Ovary (tissue), 9 donors: Measurements from ENCODE around the gene CD38. TPM values are rescaled to one million over a fixed set of nuclear protein-coding genes. Genes with fewer than 3 reads are reported as not detected.

Source experiments
- DNase-seq, 5 donors: peaks; one replicate each; pipeline ENCODE4 v3.0.0-alpha.2; 2019 to 2020
- H3K27ac ChIP-seq, 2 donors: fragments of 200-600 bp; one replicate each; pipeline versions ENCODE4 v1.5.1 to v1.8.0; 2019 to 2022
- H3K27me3 ChIP-seq: fragments of 200-600 bp; one replicate; pipeline ENCODE4 v1.8.0; 2022
- H3K36me3 ChIP-seq: fragments of 200-600 bp; sonication (generic); one replicate; pipeline ENCODE4 v1.5.1; 2019
- H3K4me1 ChIP-seq: one replicate; pipeline ENCODE4 v1.8.1; 2013; ENCODE audit warnings: mild to moderate bottlenecking, moderate library complexity; ENCODE audit not compliant: insufficient read depth
- H3K4me3 ChIP-seq: fragments of 200-600 bp; sonication (generic); one replicate; pipeline ENCODE4 v1.5.1; 2017
- H3K9me3 ChIP-seq, 2 donors: fragments of 200-600 bp in 1 of 2; sonication (generic) in 1 of 2; one replicate each; pipeline versions ENCODE4 v1.5.1 to v1.8.1; 2013 to 2019; ENCODE audit warnings: mild to moderate bottlenecking in 1 of 2, moderate library complexity in 1 of 2
- EP300 ChIP-seq: sonication (generic); formaldehyde crosslinking; IDR thresholded peaks from one replicate; pipeline ENCODE4 v1.6.1; 2017; ENCODE audit warnings: antibody characterized with exemption
- POLR2A ChIP-seq: fragments of 450-650 bp; IDR thresholded peaks from one replicate; pipeline ENCODE4 v1.6.1; 2017; ENCODE audit warnings: antibody characterized with exemption, mild to moderate bottlenecking, moderate library complexity
- WGBS, 3 donors: extraction: QIAGEN DNeasy Blood & Tissue Kit in 1 of 3; methylation state at CpG; one replicate each; pipeline versions ENCODE4 v1.1.5 to v1.1.7; 2013 to 2017; 5-methylcytosine and 5-hydroxymethylcytosine counted together
- intact Hi-C, 4 donors: fragments of 100-400 bp; cut with DNase I; formaldehyde crosslinking; loops; one replicate each; pipeline versions ENCODE4 v1.11.0 to v1.15.1; 2022 to 2023
- polyA plus RNA-seq, 2 donors: library from polyadenylated mRNA; stranded (reverse); fragments of 200-250 nt in 1 of 2; fragments of 350-450 nt in 1 of 2; fragmentation: Illumina TruSeq in 1 of 2; extraction: RNeasy Lipid Tissue Mini Kit (QIAGEN cat#74804) in 1 of 2; gene quantifications; one replicate each; pipeline ENCODE4 v1.2.3, GENCODE V29; 2013 to 2014
- total RNA-seq, 7 donors: library from RNA; depleted of rRNA in 2 of 7; stranded (reverse); fragments of >200 nt in 2 of 7; fragmentation: NEBNext Ultra II Directional in 3 of 7; extraction: Animal tissue kit (Norgen Biotek cat#: 25700) in 3 of 7; gene quantifications; one replicate each; pipeline versions ENCODE4 v1.1.0 to v1.2.4, GENCODE V29; 2016 to 2023
- TF ChIP-seq, protein P1 (sequence below), 3 donors: fragments of 450-650 bp in 2 of 3; fragments of 200-600 bp in 1 of 3; IDR thresholded peaks; one replicate each; pipeline versions ENCODE4 v1.5.1 to v1.8.0; 2016 to 2022; ENCODE audit warnings: antibody characterized with exemption in 3 of 3, mild to moderate bottlenecking in 1 of 3
- donor health status: DM: no; HTN: no; CAD: no; lungs with moderate emphysema.
- donor health status: DM: no; HTN: no; CAD: no.
- donor health status: Bipolar disorder and iron deficiency.
- donor health status: DM: yes; HTN: yes; CAD: no.
- donor health status: DM: no; HTN: no; CAD: no.
- donor health status: DM: yes; HTN: yes; CAD: no.

CD38 gene
- total and polyA plus RNA-seq, 9 donors = 0.23 to 9.5 (median 0.97) TPM

DNA sequence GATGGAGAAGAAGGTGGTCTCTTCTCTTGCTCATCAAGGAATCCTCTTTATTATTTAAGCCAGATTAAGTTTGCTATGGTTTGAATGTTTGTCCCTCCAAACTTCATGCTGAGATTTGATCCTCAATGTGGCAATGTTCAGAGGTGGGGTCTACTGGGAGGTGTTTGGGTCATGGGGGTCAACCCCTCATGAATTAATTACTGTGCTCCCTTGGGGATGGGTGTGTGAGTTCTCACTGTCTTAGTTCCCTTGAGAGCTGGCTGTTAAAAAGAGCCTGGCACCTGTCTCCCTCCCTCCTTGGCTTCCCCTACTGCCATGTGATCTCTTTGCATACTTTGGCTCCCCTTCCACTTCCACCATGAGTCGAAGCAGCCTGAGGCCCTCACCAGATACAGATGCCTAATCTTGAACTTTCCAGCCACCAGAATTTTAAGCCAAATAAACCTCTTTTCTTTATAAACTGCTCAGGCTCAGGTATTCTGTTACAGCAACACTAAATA is 36.0 kb upstream of the CD38 start:
- no peaks in the 10 kb centered on the region for H3K27me3 ChIP-seq
- no peaks in the 10 kb centered on the region for H3K4me1 ChIP-seq
- H3K36me3 ChIP-seq = no peaks in the 10 kb centered on the region
- H3K4me3 ChIP-seq = no peak overlapping the region
- no peak for DNase-seq
- WGBS, 3 donors = 53 to 69% (median 64%) methylated on average over 1 of the region's 1 CpG
- no peak for TF ChIP-seq EP300
- TF ChIP-seq POLR2A = no peak
- TF ChIP-seq, protein P1, sequence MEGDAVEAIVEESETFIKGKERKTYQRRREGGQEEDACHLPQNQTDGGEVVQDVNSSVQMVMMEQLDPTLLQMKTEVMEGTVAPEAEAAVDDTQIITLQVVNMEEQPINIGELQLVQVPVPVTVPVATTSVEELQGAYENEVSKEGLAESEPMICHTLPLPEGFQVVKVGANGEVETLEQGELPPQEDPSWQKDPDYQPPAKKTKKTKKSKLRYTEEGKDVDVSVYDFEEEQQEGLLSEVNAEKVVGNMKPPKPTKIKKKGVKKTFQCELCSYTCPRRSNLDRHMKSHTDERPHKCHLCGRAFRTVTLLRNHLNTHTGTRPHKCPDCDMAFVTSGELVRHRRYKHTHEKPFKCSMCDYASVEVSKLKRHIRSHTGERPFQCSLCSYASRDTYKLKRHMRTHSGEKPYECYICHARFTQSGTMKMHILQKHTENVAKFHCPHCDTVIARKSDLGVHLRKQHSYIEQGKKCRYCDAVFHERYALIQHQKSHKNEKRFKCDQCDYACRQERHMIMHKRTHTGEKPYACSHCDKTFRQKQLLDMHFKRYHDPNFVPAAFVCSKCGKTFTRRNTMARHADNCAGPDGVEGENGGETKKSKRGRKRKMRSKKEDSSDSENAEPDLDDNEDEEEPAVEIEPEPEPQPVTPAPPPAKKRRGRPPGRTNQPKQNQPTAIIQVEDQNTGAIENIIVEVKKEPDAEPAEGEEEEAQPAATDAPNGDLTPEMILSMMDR (IDR thresholded peaks at IDR 0.05) = no peak
- no peak overlapping the region for H3K27ac ChIP-seq
- no peaks in the 10 kb centered on the region for H3K9me3 ChIP-seq
- intact Hi-C loops = no loop called here

DNA sequence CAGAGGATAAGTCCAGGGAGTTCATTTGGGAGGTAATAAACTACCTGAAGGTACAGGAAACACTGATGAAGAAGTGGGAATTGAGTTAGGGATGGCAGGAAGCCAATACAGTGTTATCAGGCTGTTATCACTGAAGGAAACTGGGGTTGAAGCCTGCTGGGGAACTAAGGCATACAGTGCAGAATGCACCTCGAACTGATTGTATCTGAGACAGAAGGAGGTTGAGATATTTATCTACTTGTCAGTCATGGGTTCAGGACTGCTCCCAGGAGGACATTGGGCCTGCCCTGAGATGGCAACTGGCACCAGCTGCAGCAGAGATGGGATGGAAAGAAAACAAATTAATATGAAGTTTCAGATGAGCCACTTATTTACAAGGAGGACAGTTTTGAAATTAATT is 35.5 kb upstream of the CD38 start:
- Histone ChIP-seq H3K27me3 (no peaks in the 10 kb centered on the region), H3K4me1 (no peaks in the 10 kb centered on the region), H3K27ac (no peak overlapping the region), H3K9me3 (no peaks in the 10 kb centered on the region), H3K36me3 (no peaks in the 10 kb centered on the region), H3K4me3 (no peak overlapping the region)
- WGBS, 3 donors = 42 to 57% (median 55%) methylated on average over 1 of the region's 1 CpG
- intact Hi-C loops = no loop called here
- TF ChIP-seq POLR2A (no peak), EP300 (no peak)
- TF ChIP-seq, protein P1 (IDR thresholded peaks at IDR 0.05) = no peak
- DNase-seq = no peak

DNA sequence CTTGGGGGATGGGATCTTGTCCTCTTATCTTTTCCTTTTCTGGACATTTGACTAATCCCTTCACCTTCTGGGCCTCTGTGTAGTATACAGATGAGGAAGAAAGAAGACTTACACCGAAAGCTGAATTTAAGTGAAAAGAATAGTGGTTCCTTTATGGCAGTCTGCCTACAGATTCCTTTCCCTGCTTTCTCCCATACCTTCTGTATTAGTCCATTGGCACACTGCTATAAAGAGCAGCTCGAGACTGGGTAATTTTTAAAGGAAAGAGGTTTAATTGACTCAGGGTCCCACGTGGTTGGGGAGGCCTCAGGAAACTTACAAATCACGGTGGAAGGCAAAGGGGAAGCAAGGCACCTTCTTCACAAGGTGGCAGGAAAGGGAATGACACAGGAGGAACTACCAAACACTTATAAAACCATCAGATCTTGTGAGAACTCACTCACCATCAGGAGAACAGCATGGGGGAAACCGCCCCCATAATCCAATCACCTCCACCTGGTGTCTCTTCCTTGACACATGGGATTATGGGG is 34.0 kb upstream of the CD38 start:
- Histone ChIP-seq H3K4me1 (no peaks in the 10 kb centered on the region), H3K9me3 (no peaks in the 10 kb centered on the region), H3K4me3 (no peak overlapping the region), H3K27me3 (no peaks in the 10 kb centered on the region), H3K36me3 (no peaks in the 10 kb centered on the region), H3K27ac (no peak overlapping the region)
- no peak for DNase-seq
- WGBS, 3 donors = 44 to 58% (median 53%) methylated on average over 5 of the region's 5 CpGs
- TF ChIP-seq EP300 (no peak), POLR2A (no peak)
- intact Hi-C loops = no loop called here

DNA sequence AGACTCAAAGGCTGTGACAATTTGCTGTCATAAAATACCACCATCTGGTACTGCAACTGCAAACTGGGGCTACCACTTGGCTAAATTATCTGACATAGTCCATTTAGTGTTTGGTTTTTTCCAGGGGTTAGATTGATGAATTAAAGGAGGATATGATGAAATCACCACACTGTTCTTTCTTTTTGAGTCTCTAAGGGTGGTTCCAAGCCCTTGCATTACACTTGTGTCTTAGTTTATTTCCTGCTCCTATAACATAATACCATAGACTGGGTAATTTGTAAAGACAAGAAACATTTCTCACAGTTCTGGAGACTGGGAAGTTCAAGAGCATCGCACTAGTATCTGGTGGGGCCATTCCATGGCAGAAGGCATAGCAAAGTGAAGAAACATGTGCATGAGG is 32.0 kb upstream of the CD38 start:
- TF ChIP-seq EP300 = no peak
- WGBS, 3 donors = 94 to 100% (median 96%) methylated on average over 1 of the region's 1 CpG
- intact Hi-C loops = no loop called here

DNA sequence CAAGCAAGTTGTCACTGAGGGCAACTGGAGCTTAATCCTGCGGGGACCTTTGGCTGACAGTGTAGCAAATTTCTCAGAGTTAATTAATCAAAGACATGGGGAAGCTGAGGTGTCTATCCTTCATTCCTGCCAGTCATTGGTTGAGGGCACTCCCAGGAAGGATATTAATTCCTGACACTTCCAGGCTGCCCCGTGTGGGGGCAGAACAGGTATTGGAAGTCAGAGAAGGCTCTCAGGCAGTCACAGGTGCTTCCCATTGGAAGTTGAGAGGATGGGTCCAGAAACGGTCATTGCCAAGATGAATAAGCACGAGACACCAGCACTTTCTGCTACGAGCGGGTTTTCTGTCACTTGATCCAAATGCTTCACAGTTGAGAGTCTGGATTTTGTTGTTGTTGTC is 29.1 kb upstream of the CD38 start:
- no peaks in the 10 kb centered on the region for H3K36me3 ChIP-seq
- H3K9me3 ChIP-seq = no peaks in the 10 kb centered on the region
- no peaks in the 10 kb centered on the region for H3K27me3 ChIP-seq
- H3K4me1 ChIP-seq = no peaks in the 10 kb centered on the region
- no peak overlapping the region for H3K27ac ChIP-seq
- 66 to 73% (median 68%) methylated on average over 6 of the region's 6 CpGs for WGBS, 3 donors
- intact Hi-C loops = no loop called here
- no peak overlapping the region for H3K4me3 ChIP-seq
- TF ChIP-seq EP300 (no peak), POLR2A (no peak)
- TF ChIP-seq, protein P1 (IDR thresholded peaks at IDR 0.05) = no peak
- no peak for DNase-seq

More for the DNA sequence above, 32.0 kb upstream of the CD38 start:
- H3K36me3 ChIP-seq = no peaks in the 10 kb centered on the region
- H3K27ac ChIP-seq = no peak overlapping the region
- H3K4me3 ChIP-seq = no peak overlapping the region
- DNase-seq = no peak
- no peaks in the 10 kb centered on the region for H3K9me3 ChIP-seq
- no peaks in the 10 kb centered on the region for H3K4me1 ChIP-seq
- no peaks in the 10 kb centered on the region for H3K27me3 ChIP-seq
